SK-N-MC (cell line): ENCODE results near the gene CBLN1.

Source experiments
- DNase-seq: peaks from one replicate; pipeline ENCODE4 v3.0.0-alpha.2; 2011; ENCODE audit warnings: low read depth, low spot score
- H3K27ac ChIP-seq: fragments of 200-600 bp; sonication (generic); 2 replicates; pipeline ENCODE4 v1.5.1; 2016; ENCODE audit warnings: mixed run types
- H3K36me3 ChIP-seq: fragments of 200-600 bp; sonication (generic); 2 replicates; pipeline ENCODE4 v1.6.1; 2017; ENCODE audit warnings: antibody characterized with exemption, low read length, mixed read lengths; ENCODE audit not compliant: insufficient read depth
- H3K4me3 ChIP-seq: fragments of 200-600 bp; sonication (generic); 2 replicates; pipeline ENCODE4 v1.5.1; 2016
- H3K9ac ChIP-seq: fragments of 200-600 bp; sonication (generic); 2 replicates; pipeline ENCODE4 v1.8.0; 2017; ENCODE audit warnings: mixed run types, mixed read lengths; ENCODE audit not compliant: insufficient read length
- H3K9me3 ChIP-seq: fragments of 200-600 bp; sonication (generic); 2 replicates; pipeline ENCODE4 v1.6.1; 2017; ENCODE audit warnings: low read depth, mild to moderate bottlenecking, antibody characterized with exemption, low read length, moderate library complexity, mixed read lengths
- EZH2 ChIP-seq: fragments of 200-600 bp; sonication (generic); IDR thresholded peaks from one replicate; pipeline ENCODE4 v1.6.1; 2017; ENCODE audit warnings: antibody characterized with exemption
- FOXP2 ChIP-seq: optimal IDR thresholded peaks from 2 replicates; pipeline ENCODE3; 2011; ENCODE audit warnings: mild to moderate bottlenecking, moderate library complexity; ENCODE audit not compliant: insufficient read depth; ENCODE audit errors: extremely low read length, control extremely low read depth
- POLR2AphosphoS5 ChIP-seq: IDR thresholded peaks from 2 replicates; pipeline ENCODE4 v1.6.1; 2012; ENCODE audit warnings: mild to moderate bottlenecking, low read depth, low read length, borderline replicate concordance

Gene CBLN1

DNA sequence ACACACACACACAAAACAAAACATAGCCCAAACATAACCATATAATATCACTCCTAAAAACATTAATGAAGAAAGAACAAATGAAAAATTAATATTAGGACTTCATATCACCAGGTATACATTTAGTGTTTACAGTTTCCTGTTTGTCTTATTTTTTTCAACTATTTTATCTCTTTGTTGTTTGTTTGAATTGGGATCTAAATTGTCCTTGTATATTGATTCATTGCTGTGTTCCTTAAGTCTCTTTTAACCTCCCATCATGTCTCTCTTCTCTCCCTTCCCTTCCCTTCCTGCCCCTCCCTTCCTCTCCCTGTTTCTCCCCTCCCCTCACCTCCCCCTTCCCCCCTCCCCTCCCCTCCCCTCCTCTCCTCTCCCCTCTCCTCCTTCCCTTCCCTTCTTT is 23.8 kb upstream of the CBLN1 start:
- DNase-seq = no peak
- no peak overlapping the region for H3K4me3 ChIP-seq
- no peak for TF ChIP-seq POLR2AphosphoS5
- TF ChIP-seq EZH2 = no peak
- TF ChIP-seq FOXP2 = no peak
- H3K9me3 ChIP-seq = no peaks in the 10 kb centered on the region
- no peaks in the 10 kb centered on the region for H3K36me3 ChIP-seq
- H3K27ac ChIP-seq = no peak overlapping the region
- H3K9ac ChIP-seq = no peak overlapping the region

DNA sequence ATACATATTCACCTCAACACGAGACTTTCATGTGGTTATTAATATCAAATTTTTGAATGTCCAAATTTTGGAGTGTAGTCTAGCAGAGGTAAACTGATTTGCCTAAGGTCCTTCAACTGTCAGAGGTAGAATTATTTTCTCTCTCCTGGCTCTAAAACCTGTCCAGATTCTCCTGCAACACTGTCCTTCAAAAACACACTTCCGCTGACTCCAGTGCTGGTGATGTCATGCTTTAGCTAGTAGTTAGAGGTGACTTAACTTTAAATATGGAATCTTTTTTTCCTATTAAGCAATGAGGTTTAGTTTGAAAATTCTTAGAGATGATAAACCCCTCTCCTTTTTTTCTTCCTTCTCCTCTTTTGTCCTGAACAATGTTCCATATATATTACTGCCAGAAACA is 10.8 kb upstream of the CBLN1 start:
- Histone ChIP-seq H3K9ac (no peak overlapping the region), H3K27ac (no peak overlapping the region)
- TF ChIP-seq EZH2 (no peak), FOXP2 (no peak), POLR2AphosphoS5 (no peak)

DNA sequence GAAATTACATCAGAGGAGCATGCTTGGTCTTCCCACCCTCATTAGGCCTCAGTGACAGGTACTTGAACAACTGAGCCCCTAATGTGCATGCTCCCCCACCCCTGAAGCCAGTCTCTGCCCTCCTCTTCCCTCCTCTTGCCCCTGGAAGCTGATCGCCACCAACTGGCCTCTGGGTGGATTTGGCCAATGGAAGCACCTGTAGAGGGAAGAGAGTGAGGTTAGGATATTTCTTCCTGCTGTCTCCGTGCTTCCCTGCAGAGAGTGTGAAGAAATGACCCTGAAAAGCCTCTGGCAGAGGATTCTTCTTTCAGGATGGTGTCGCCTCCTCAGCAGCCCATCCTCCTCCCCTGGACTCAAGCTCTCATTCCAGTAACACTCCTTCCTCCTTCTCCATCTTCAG is 5.9 kb upstream of the CBLN1 start:
- H3K9ac ChIP-seq = no peak overlapping the region
- H3K9me3 ChIP-seq = no peaks in the 10 kb centered on the region
- no peak for DNase-seq
- TF ChIP-seq POLR2AphosphoS5 (no peak), EZH2 (no peak), FOXP2 (no peak)
- H3K36me3 ChIP-seq = no peaks in the 10 kb centered on the region
- no peak overlapping the region for H3K4me3 ChIP-seq
- H3K27ac ChIP-seq = no peak overlapping the region

More for the DNA sequence above, 10.8 kb upstream of the CBLN1 start:
- no peaks in the 10 kb centered on the region for H3K9me3 ChIP-seq
- DNase-seq = no peak
- H3K36me3 ChIP-seq = no peaks in the 10 kb centered on the region
- no peak overlapping the region for H3K4me3 ChIP-seq

- no peak for TF ChIP-seq POLR2AphosphoS5
- TF ChIP-seq FOXP2 = no peak
- TF ChIP-seq EZH2 = no peak
Measured at GRCh38 chr16:49284962-49285361, 3.3 kb upstream of the CBLN1 start.

DNA sequence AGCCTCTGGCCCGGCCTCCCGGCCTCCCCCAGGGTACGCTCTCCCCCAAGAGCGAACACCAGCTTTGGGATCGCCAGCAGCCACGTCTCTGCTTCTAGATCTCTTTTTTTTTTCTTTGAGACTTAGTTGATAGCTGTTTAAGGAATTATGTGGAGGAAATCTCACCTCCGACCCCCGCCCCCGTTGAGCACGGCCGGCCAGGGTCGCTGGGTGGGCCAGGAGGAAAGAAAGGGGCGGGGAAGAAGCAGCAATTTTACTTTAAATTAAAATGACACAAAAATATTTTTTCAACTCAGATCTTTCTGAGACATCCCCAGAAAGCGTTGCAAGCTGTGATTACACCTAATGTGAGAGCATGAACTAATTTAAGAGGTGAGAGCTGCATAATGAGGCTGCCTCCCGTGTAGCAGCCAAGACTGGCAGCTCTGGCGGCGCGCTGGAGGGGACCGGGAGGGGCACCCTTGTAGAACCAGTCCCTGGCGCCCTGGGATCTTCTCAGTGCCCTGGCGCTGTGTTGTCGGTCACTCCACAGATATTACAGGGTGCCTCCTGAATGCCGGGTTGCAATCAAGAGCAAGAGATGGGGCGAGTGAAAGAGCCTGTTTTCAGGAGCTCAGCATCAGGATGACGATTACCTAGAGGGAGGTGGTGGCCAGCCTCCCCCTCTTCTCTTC is 1.9 kb upstream of the CBLN1 start:
- H3K36me3 ChIP-seq = no peaks in the 10 kb centered on the region
- TF ChIP-seq POLR2AphosphoS5 (no peak), EZH2 (no peak), FOXP2 (no peak)
- no peak overlapping the region for H3K27ac ChIP-seq
- no peak overlapping the region for H3K9ac ChIP-seq
- DNase-seq = no peak
- no peaks in the 10 kb centered on the region for H3K9me3 ChIP-seq
- H3K4me3 ChIP-seq = no peak overlapping the region

More at GRCh38 chr16:49284962-49285361, 3.3 kb upstream of the CBLN1 start:
- no peak overlapping the region for H3K27ac ChIP-seq
- no peaks in the 10 kb centered on the region for H3K9me3 ChIP-seq
- DNase-seq = no peak
- H3K9ac ChIP-seq = no peak overlapping the region
- no peaks in the 10 kb centered on the region for H3K36me3 ChIP-seq
- no peak overlapping the region for H3K4me3 ChIP-seq

GRCh38 chr16:49282690-49283375 is 1.2 kb upstream of the CBLN1 start:
- DNase-seq = no peak
- TF ChIP-seq FOXP2 = no peak
- no peak for TF ChIP-seq EZH2
- TF ChIP-seq POLR2AphosphoS5 = no peak
- no peaks in the 10 kb centered on the region for H3K36me3 ChIP-seq
- H3K9me3 ChIP-seq = no peaks in the 10 kb centered on the region
- H3K27ac ChIP-seq = no peak overlapping the region
- no peak overlapping the region for H3K9ac ChIP-seq
- no peak overlapping the region for H3K4me3 ChIP-seq

DNA sequence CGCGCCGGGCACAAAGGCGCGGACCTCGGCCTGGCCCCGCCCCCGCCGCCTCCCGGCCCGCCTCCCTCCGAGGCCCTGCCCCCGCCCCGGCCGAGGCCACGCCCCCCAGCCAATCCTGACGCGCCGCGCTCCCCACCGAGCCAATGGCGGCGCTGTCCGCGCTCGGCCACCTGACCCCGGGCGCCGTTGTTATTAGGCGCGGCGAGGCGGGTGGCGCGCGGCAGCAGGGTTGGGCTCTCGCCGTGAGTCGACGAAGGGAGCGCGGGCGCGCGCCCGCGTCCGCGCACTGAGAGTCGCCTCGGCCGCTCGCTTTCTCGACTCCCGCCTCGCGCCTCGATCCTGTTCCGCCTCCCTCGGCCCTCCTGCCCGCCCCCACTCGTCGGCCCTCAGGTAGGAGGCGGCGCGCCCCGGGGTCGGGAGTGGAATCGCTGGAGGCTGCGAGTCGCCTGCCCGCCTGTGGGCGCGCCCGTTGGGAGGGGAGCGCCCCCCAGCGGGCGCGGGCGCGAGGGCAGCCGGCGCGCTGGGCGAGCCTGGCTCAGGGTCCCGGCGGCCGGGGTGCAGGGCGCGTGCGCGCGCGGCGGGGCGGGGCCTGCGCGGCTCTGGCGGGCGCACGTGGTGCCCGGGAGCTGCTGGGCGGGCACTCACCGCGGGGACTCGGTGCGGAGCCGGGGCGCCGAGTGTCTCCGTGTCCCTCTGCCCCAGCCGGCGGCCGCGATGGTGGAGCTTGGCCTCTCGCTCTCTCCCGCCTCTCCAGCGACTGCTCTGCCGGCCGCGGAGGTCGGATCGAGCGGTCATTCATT is 405 bp upstream of the CBLN1 start:
- no peak for DNase-seq
- no peak for TF ChIP-seq EZH2
- no peak for TF ChIP-seq POLR2AphosphoS5
- TF ChIP-seq FOXP2 = no peak
- Histone ChIP-seq H3K9ac (no peak overlapping the region), H3K27ac (no peak overlapping the region), H3K4me3 (no peak overlapping the region), H3K9me3 (no peaks in the 10 kb centered on the region), H3K36me3 (no peaks in the 10 kb centered on the region)

- Histone ChIP-seq H3K27ac (no peak overlapping the region), H3K4me3 (no peak overlapping the region), H3K9ac (no peak overlapping the region), H3K36me3 (no peaks in the 10 kb centered on the region), H3K9me3 (no peaks in the 10 kb centered on the region)
- no peak for TF ChIP-seq POLR2AphosphoS5
- no peak for TF ChIP-seq EZH2
- no peak for TF ChIP-seq FOXP2
- DNase-seq = no peak
Measured at GRCh38 chr16:49280841-49281371, 732 bp downstream of the CBLN1 start.
